ENCODE results near the gene MYL12B. TPM values are rescaled to one million over a fixed set of nuclear protein-coding genes. Genes with fewer than 3 reads are reported as not detected.
"Not testable (repeated sequence)": the region's sequence is repeated elsewhere in the genome, so short reads cannot be mapped to it uniquely, and the experiment has no call there.

The MYL12B gene
- total and polyA plus RNA-seq, 2 donors, result 479 to 505 TPM

GRCh38 chr18:3266062-3266608 is 4.2 kb downstream of the MYL12B start:
- Histone ChIP-seq H3K27ac (ENCODE audit: low read depth in 1 of 2, low read length in 1 of 2) (no peak overlapping the region), H3K9me3 (ENCODE audit: control insufficient read depth in 2 of 2, insufficient read depth in 1 of 2, low read length in 1 of 2) (no peaks in the 10 kb centered on the region), H3K36me3 (ENCODE audit: control insufficient read depth in 2 of 2, insufficient read depth in 2 of 2, low read length in 1 of 2) (peaks cover 0 to 2% of the 10 kb centered on the region in 2 donors), H3K4me1 (ENCODE audit: control insufficient read depth in 2 of 2, insufficient read depth in 2 of 2, low read length in 2 of 2) (peaks cover 13 to 15% of the 10 kb centered on the region in 2 donors), H3K4me3 (ENCODE audit: low read length in 2 of 2) (no peak overlapping the region), H3K27me3 (ENCODE audit: control insufficient read depth in 2 of 2, insufficient read depth in 1 of 2, low read length in 1 of 2) (no peaks in the 10 kb centered on the region)
- DNase-seq (ENCODE audit: low read depth in 6 of 9, low spot score in 9 of 9), result no peak
- 68% methylated on average over 7 of the region's 7 CpGs for WGBS

- H3K27me3 ChIP-seq (ENCODE audit: control insufficient read depth in 2 of 2, insufficient read depth in 1 of 2, low read length in 1 of 2), result no peaks in the 10 kb centered on the region
- DNase-seq (ENCODE audit: low read depth in 6 of 9, low spot score in 9 of 9), result no peak
- peaks cover 11 to 15% of the 10 kb centered on the region in 2 donors for H3K4me1 ChIP-seq (ENCODE audit: control insufficient read depth in 2 of 2, insufficient read depth in 2 of 2, low read length in 2 of 2)
- peaks cover 4 to 6% of the 10 kb centered on the region in 2 donors for H3K36me3 ChIP-seq (ENCODE audit: control insufficient read depth in 2 of 2, insufficient read depth in 2 of 2, low read length in 1 of 2)
- H3K4me3 ChIP-seq (ENCODE audit: low read length in 2 of 2), result no peak overlapping the region
- no peaks in the 10 kb centered on the region for H3K9me3 ChIP-seq (ENCODE audit: control insufficient read depth in 2 of 2, insufficient read depth in 1 of 2, low read length in 1 of 2)
- no peak overlapping the region for H3K27ac ChIP-seq (ENCODE audit: low read depth in 1 of 2, low read length in 1 of 2)
These were observed 6.4 kb downstream of the MYL12B start for GRCh38 chr18:3268306-3268705.

DNA sequence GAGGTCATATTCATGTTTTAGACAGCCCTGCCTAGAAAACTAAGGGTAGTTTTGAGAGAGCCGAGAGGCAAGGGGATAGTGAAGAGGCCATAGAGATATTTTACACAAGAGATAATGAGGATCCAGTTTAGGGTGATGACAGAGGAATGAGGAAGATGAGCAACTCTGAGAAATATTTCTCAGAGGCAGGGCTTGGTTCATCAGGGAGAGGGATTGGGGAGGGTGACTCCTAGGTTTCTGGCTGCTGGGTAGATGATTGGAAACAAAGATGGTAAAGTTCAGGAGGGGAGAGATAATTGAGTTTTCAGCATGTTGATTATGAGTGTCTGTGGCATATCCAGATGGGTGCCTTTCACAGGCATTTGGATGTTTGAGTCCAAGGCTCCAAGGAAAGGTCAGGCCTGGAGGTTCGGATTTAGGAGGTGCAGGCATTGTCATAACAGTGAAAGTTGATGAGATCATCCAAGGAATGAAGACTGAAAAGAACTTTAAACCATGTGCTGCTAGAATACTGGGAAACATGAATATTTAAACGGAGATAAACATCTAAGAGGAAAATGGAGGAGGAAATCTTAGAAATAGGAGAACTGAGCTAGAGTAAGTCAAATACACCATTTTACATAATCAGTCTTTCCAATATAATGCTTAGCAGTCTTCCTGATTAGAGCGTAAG is 7.4 kb downstream of the MYL12B start:
- no peak overlapping the region for H3K4me3 ChIP-seq (ENCODE audit: low read length in 2 of 2)
- no peak overlapping the region for H3K27ac ChIP-seq (ENCODE audit: low read depth in 1 of 2, low read length in 1 of 2)
- peaks cover 5 to 7% of the 10 kb centered on the region in 2 donors for H3K4me1 ChIP-seq (ENCODE audit: control insufficient read depth in 2 of 2, insufficient read depth in 2 of 2, low read length in 2 of 2)
- H3K27me3 ChIP-seq (ENCODE audit: control insufficient read depth in 2 of 2, insufficient read depth in 1 of 2, low read length in 1 of 2), result no peaks in the 10 kb centered on the region
- H3K36me3 ChIP-seq (ENCODE audit: control insufficient read depth in 2 of 2, insufficient read depth in 2 of 2, low read length in 1 of 2), result peaks cover 10 to 15% of the 10 kb centered on the region in 2 donors
- DNase-seq (ENCODE audit: low read depth in 6 of 9, low spot score in 9 of 9), result no peak
- WGBS, result 96% methylated on average over 4 of the region's 4 CpGs
- no peaks in the 10 kb centered on the region for H3K9me3 ChIP-seq (ENCODE audit: control insufficient read depth in 2 of 2, insufficient read depth in 1 of 2, low read length in 1 of 2)

GRCh38 chr18:3269914-3270299 is 8.0 kb downstream of the MYL12B start:
- 96% methylated on average over 1 of the region's 1 CpG for WGBS
- H3K27me3 ChIP-seq (ENCODE audit: control insufficient read depth in 2 of 2, insufficient read depth in 1 of 2, low read length in 1 of 2), result no peaks in the 10 kb centered on the region
- H3K4me1 ChIP-seq (ENCODE audit: control insufficient read depth in 2 of 2, insufficient read depth in 2 of 2, low read length in 2 of 2), result peaks cover 3 to 7% of the 10 kb centered on the region in 2 donors
- no peak for DNase-seq (ENCODE audit: low read depth in 6 of 9, low spot score in 9 of 9)
- peaks cover 13 to 21% of the 10 kb centered on the region in 2 donors for H3K36me3 ChIP-seq (ENCODE audit: control insufficient read depth in 2 of 2, insufficient read depth in 2 of 2, low read length in 1 of 2)
- no peak overlapping the region for H3K4me3 ChIP-seq (ENCODE audit: low read length in 2 of 2)
- no peak overlapping the region for H3K27ac ChIP-seq (ENCODE audit: low read depth in 1 of 2, low read length in 1 of 2)
- H3K9me3 ChIP-seq (ENCODE audit: control insufficient read depth in 2 of 2, insufficient read depth in 1 of 2, low read length in 1 of 2), result no peaks in the 10 kb centered on the region

DNA sequence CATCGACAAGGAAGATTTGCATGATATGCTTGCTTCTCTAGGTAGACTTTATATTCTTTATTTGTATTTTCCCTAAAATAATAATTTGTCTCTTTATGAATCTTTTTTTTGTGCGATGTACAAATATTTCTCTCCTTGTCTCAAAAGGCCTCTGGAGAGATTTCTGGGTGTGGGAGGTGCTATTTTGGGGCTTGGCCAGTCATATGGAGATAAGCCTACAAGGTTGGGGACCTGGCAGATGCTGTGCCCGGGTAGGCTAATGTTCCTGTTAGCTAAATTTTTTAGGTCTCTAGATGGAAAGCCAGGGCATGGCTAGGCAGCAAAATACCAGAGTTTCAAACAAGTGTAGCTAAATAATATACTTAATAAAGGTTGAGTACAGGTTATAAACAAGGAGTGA is 11.1 kb downstream of the MYL12B start:
- Histone ChIP-seq H3K4me3 (ENCODE audit: low read length in 2 of 2) (no peak overlapping the region), H3K4me1 (ENCODE audit: control insufficient read depth in 2 of 2, insufficient read depth in 2 of 2, low read length in 2 of 2) (no peaks in the 10 kb centered on the region), H3K27ac (ENCODE audit: low read depth in 1 of 2, low read length in 1 of 2) (no peak overlapping the region), H3K36me3 (ENCODE audit: control insufficient read depth in 2 of 2, insufficient read depth in 2 of 2, low read length in 1 of 2) (peaks cover 26 to 42% of the 10 kb centered on the region in 2 donors), H3K9me3 (ENCODE audit: control insufficient read depth in 2 of 2, insufficient read depth in 1 of 2, low read length in 1 of 2) (no peaks in the 10 kb centered on the region), H3K27me3 (ENCODE audit: control insufficient read depth in 2 of 2, insufficient read depth in 1 of 2, low read length in 1 of 2) (no peaks in the 10 kb centered on the region)
- no peak for DNase-seq (ENCODE audit: low read depth in 6 of 9, low spot score in 9 of 9)
- WGBS, result 65% methylated on average over 3 of the region's 3 CpGs

DNA sequence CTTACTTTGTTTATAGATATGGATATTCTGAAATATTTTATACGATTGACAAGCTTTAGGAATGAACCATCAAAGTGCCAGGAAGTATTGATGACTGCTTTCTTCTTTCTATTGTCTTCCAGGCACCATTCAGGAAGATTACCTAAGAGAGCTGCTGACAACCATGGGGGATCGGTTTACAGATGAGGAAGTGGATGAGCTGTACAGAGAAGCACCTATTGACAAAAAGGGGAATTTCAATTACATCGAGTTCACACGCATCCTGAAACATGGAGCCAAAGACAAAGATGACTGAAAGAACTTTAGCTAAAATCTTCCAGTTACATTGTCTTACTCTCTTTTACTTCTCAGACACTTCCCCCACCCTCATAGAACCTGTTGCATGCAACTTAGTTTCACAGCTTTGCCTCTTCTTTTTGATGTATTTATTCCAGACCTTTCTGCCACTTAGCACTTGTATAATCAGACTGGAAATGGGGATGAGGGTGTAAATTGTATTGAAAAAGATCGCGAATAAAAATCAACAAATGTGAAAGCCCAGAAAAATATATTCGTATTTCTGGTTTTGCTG is 15.8 kb downstream of the MYL12B start:
- peaks cover 26 to 47% of the 10 kb centered on the region in 2 donors for H3K36me3 ChIP-seq (ENCODE audit: control insufficient read depth in 2 of 2, insufficient read depth in 2 of 2, low read length in 1 of 2)
- H3K27ac ChIP-seq (ENCODE audit: low read depth in 1 of 2, low read length in 1 of 2), result not testable (repeated sequence)

GRCh38 chr18:3279201-3280185 is 17.6 kb downstream of the MYL12B start:
- H3K27ac ChIP-seq (ENCODE audit: low read depth in 1 of 2, low read length in 1 of 2), result no peak overlapping the region

More for the DNA sequence above, 15.8 kb downstream of the MYL12B start:
- not testable (repeated sequence) for H3K9me3 ChIP-seq (ENCODE audit: control insufficient read depth in 2 of 2, insufficient read depth in 1 of 2, low read length in 1 of 2); DNase-seq (ENCODE audit: low read depth in 6 of 9, low spot score in 9 of 9); H3K4me3 ChIP-seq (ENCODE audit: low read length in 2 of 2); H3K4me1 ChIP-seq (ENCODE audit: control insufficient read depth in 2 of 2, insufficient read depth in 2 of 2, low read length in 2 of 2); H3K27me3 ChIP-seq (ENCODE audit: control insufficient read depth in 2 of 2, insufficient read depth in 1 of 2, low read length in 1 of 2)
- 93% methylated on average over 7 of the region's 7 CpGs for WGBS

GRCh38 chr18:3281456-3282400 is 19.8 kb downstream of the MYL12B start:
- Histone ChIP-seq H3K9me3 (ENCODE audit: control insufficient read depth in 2 of 2, insufficient read depth in 1 of 2, low read length in 1 of 2) (peaks cover 0 to 5% of the 10 kb centered on the region in 2 donors), H3K4me1 (ENCODE audit: control insufficient read depth in 2 of 2, insufficient read depth in 2 of 2, low read length in 2 of 2) (no peaks in the 10 kb centered on the region), H3K27me3 (ENCODE audit: control insufficient read depth in 2 of 2, insufficient read depth in 1 of 2, low read length in 1 of 2) (no peaks in the 10 kb centered on the region), H3K4me3 (ENCODE audit: low read length in 2 of 2) (no peak overlapping the region), H3K27ac (ENCODE audit: low read depth in 1 of 2, low read length in 1 of 2) (no peak overlapping the region), H3K36me3 (ENCODE audit: control insufficient read depth in 2 of 2, insufficient read depth in 2 of 2, low read length in 1 of 2) (peaks cover 8 to 11% of the 10 kb centered on the region in 2 donors)
- 71% methylated on average over 2 of the region's 2 CpGs for WGBS
- peak; percentile 37 to 89 (median 75) for DNase-seq (ENCODE audit: low read depth in 6 of 9, low spot score in 9 of 9)

More at GRCh38 chr18:3279201-3280185, 17.6 kb downstream of the MYL12B start:
- 66% methylated on average over 14 of the region's 14 CpGs for WGBS
- H3K9me3 ChIP-seq (ENCODE audit: control insufficient read depth in 2 of 2, insufficient read depth in 1 of 2, low read length in 1 of 2), result no peaks in the 10 kb centered on the region
- no peak for DNase-seq (ENCODE audit: low read depth in 6 of 9, low spot score in 9 of 9)
- H3K4me3 ChIP-seq (ENCODE audit: low read length in 2 of 2), result no peak overlapping the region
- no peaks in the 10 kb centered on the region for H3K4me1 ChIP-seq (ENCODE audit: control insufficient read depth in 2 of 2, insufficient read depth in 2 of 2, low read length in 2 of 2)
- no peaks in the 10 kb centered on the region for H3K27me3 ChIP-seq (ENCODE audit: control insufficient read depth in 2 of 2, insufficient read depth in 1 of 2, low read length in 1 of 2)
- peaks cover 16 to 33% of the 10 kb centered on the region in 2 donors for H3K36me3 ChIP-seq (ENCODE audit: control insufficient read depth in 2 of 2, insufficient read depth in 2 of 2, low read length in 1 of 2)

Data from thymus (tissue), 11 donors.